H1 (cell line): ENCODE measurements around the gene STX12.

ENCODE experiments used
- CTCF ChIP-seq, 3 experiments: IDR thresholded peaks; 1 replicate in 2 of 3; 2 replicates in 1 of 3; pipeline versions ENCODE4 v1.5.1 to v1.6.1; 2011; ENCODE audit warnings: low read length in 3 of 3, mild to moderate bottlenecking in 3 of 3, inconsistent platforms in 2 of 3, low read depth in 1 of 3, moderate library complexity in 1 of 3; ENCODE audit not compliant: insufficient read depth in 1 of 3; ENCODE audit errors: control extremely low read depth in 1 of 3
- EP300 ChIP-seq, 2 experiments: IDR thresholded peaks; 1 replicate in 1 of 2; 2 replicates in 1 of 2; pipeline ENCODE4 v1.6.1; 2011 to 2012; ENCODE audit warnings: low read depth in 2 of 2, low read length in 2 of 2, mild to moderate bottlenecking in 2 of 2, borderline replicate concordance in 1 of 2, inconsistent platforms in 1 of 2, moderate library complexity in 1 of 2
- GTF2F1 ChIP-seq: IDR thresholded peaks from 2 replicates; pipeline ENCODE4 v1.6.1; 2012; ENCODE audit warnings: low read depth, low read length, improper control_type of control experiment, borderline replicate concordance
- JUN ChIP-seq: IDR thresholded peaks from 2 replicates; pipeline ENCODE4 v1.6.1; 2011; ENCODE audit warnings: low read depth, mild to moderate bottlenecking, improper control_type of control experiment, low read length
- KDM1A ChIP-seq: fragments of 200-600, 300-600 bp; sonication (generic); IDR thresholded peaks from 2 replicates; pipeline ENCODE4 v1.7.1; 2016; ENCODE audit warnings: mild to moderate bottlenecking, low read length, borderline replicate concordance
- MAX ChIP-seq: IDR thresholded peaks from 2 replicates; pipeline ENCODE4 v1.6.1; 2012; ENCODE audit warnings: inconsistent platforms
- POLR2A ChIP-seq, 2 experiments: IDR thresholded peaks; 1 replicate in 1 of 2; 2 replicates in 1 of 2; pipeline ENCODE4 v1.6.1; 2011; ENCODE audit warnings: low read depth in 2 of 2, low read length in 2 of 2, mild to moderate bottlenecking in 2 of 2; ENCODE audit errors: control extremely low read depth in 1 of 2
- RAD21 ChIP-seq, 2 experiments: IDR thresholded peaks in 1 of 2; conservative IDR thresholded peaks in 1 of 2; 2 replicates each; pipeline ENCODE4 v1.6.1; 2011; ENCODE audit warnings: low read depth in 2 of 2, low read length in 2 of 2, improper control_type of control experiment in 1 of 2, inconsistent platforms in 1 of 2, mild to moderate bottlenecking in 1 of 2, moderate library complexity in 1 of 2
- SRF ChIP-seq: IDR thresholded peaks from 2 replicates; pipeline ENCODE4 v1.6.1; 2011; ENCODE audit warnings: mild to moderate bottlenecking, low read depth, low read length, moderate library complexity
- TAF1 ChIP-seq: IDR thresholded peaks from 2 replicates; pipeline ENCODE4 v1.6.1; 2011; ENCODE audit warnings: mild to moderate bottlenecking, low read depth, low read length
- TF ChIP-seq, protein P1 (sequence below): IDR thresholded peaks from 2 replicates; pipeline ENCODE4 v1.6.1; 2012; ENCODE audit warnings: low read length, inconsistent platforms

GRCh38 chr1:27821761-27822315 is 48.8 kb downstream of the STX12 start:
- no peak for TF ChIP-seq SRF
- no peak for TF ChIP-seq EP300 (IDR thresholded peaks at IDR 0.05; ENCODE audit: borderline replicate concordance in 1 of 2, low read depth in 2 of 2, low read length in 2 of 2)
- TF ChIP-seq MAX: no peak
- TF ChIP-seq CTCF (IDR thresholded peaks at IDR 0.05; ENCODE audit: control extremely low read depth in 1 of 3, insufficient read depth in 1 of 3, low read depth in 1 of 3, low read length in 3 of 3): no peak
- TF ChIP-seq, protein P1, sequence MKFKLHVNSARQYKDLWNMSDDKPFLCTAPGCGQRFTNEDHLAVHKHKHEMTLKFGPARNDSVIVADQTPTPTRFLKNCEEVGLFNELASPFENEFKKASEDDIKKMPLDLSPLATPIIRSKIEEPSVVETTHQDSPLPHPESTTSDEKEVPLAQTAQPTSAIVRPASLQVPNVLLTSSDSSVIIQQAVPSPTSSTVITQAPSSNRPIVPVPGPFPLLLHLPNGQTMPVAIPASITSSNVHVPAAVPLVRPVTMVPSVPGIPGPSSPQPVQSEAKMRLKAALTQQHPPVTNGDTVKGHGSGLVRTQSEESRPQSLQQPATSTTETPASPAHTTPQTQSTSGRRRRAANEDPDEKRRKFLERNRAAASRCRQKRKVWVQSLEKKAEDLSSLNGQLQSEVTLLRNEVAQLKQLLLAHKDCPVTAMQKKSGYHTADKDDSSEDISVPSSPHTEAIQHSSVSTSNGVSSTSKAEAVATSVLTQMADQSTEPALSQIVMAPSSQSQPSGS: no peak
- TF ChIP-seq JUN: no peak
- no peak for TF ChIP-seq POLR2A (IDR thresholded peaks at IDR 0.05; ENCODE audit: control extremely low read depth in 1 of 2, low read depth in 2 of 2, low read length in 2 of 2)
- TF ChIP-seq RAD21 (IDR thresholded peaks at IDR 0.05 in 1 of 2, conservative IDR thresholded peaks at IDR 0.05 in 1 of 2; ENCODE audit: low read depth in 2 of 2, low read length in 2 of 2): no peak
- no peak for TF ChIP-seq KDM1A
- no peak for TF ChIP-seq GTF2F1
- TF ChIP-seq TAF1: no peak
